ENCODE results near the gene NAB2. TPM values are rescaled to one million over a fixed set of nuclear protein-coding genes. Genes with fewer than 3 reads are reported as not detected.

The NAB2 gene
- total and polyA plus RNA-seq, 9 of the 15 experiments (the other 6 are each of a cell fraction or from before 2014, with no cell fraction given) = 0.45 to 40.9 (median 20.4) TPM

DNA sequence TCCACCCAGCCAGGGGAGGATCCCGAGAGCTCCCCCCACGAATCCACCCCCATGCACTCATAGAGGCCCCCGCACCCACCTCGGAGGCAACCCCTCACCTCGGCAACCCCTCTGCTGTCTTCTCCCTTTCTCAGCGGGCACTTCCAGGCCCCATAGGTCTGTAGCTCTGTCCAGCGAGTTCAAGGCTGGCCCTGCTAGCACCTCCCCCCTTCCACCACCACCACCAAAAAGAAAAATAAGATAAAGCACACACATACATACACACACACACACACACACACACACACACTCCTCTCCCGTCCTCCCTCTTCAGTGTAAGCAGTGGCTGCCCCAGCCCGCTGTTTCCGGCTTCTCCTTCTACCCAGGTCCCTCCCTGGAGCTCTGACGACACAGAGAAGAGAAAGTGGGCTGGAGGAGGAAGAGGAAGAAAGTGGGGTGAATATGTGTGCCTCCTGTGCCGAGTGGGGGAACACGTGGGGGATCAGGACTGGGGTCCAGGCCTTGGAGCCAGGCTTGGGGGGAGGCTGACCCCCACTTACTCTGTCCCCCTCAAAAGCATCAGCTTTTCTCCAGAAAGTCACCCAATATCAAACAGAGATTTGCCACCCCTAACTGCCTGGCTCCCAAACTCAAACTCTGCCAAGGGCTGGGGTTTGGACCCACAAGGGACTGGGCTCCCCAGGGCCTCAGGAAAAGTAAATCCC lies 22.3 kb downstream of the NAB2 start, which contains the start of gene STAT6 (continued):
- TF ChIP-seq, protein P1, sequence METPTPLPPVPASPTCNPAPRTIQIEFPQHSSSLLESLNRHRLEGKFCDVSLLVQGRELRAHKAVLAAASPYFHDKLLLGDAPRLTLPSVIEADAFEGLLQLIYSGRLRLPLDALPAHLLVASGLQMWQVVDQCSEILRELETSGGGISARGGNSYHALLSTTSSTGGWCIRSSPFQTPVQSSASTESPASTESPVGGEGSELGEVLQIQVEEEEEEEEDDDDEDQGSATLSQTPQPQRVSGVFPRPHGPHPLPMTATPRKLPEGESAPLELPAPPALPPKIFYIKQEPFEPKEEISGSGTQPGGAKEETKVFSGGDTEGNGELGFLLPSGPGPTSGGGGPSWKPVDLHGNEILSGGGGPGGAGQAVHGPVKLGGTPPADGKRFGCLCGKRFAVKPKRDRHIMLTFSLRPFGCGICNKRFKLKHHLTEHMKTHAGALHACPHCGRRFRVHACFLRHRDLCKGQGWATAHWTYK (CRISPR knock-in tag; IDR thresholded peaks at IDR 0.05) = no peak; the same call in 1 of the 2 replicates
- TF ChIP-seq SP2 (IDR thresholded peaks at IDR 0.05; ENCODE audit: extremely low read depth, low read depth, low read length, poor library complexity, severe bottlenecking) (no peak), HLTF (IDR thresholded peaks at IDR 0.05) (peak; percentile 96), MYNN (IDR thresholded peaks at IDR 0.05) (0 out of 2 replicates have a peak, but pooled peaks have one; percentile 53), MYNN (CRISPR knock-in tag; IDR thresholded peaks at IDR 0.05) (no peak), JUNB (CRISPR knock-in tag; conservative IDR thresholded peaks at IDR 0.05) (no peak), L3MBTL2 (IDR thresholded peaks at IDR 0.05) (peak; percentile 42; the same call in 1 of the 2 replicates), MAFF (IDR thresholded peaks at IDR 0.05; ENCODE audit: low read length) (no peak), CREB1 (IDR thresholded peaks at IDR 0.05) (0 out of 2 replicates have a peak, but pooled peaks have one; percentile 3), CREB1 (CRISPR knock-in tag; IDR thresholded peaks at IDR 0.05) (no peak), ZKSCAN3 (CRISPR knock-in tag; IDR thresholded peaks at IDR 0.05) (no peak), SNRNP70 (optimal IDR thresholded peaks at IDR 0.05; ENCODE audit: low read depth, low read length) (no peak), ZFP36 (IDR thresholded peaks at IDR 0.05; ENCODE audit: low read depth, low read length, partially characterized antibody) (no peak), HDAC1 (IDR thresholded peaks at IDR 0.05) (peak in 1 of 2 experiments; percentile 81; a peak in 2 of 4 replicates), HDAC6 (IDR thresholded peaks at IDR 0.05; ENCODE audit: low read depth, low read length) (no peak), ZSCAN32 (CRISPR knock-in tag; IDR thresholded peaks at IDR 0.05) (no peak)
- TF ChIP-seq, protein P2, sequence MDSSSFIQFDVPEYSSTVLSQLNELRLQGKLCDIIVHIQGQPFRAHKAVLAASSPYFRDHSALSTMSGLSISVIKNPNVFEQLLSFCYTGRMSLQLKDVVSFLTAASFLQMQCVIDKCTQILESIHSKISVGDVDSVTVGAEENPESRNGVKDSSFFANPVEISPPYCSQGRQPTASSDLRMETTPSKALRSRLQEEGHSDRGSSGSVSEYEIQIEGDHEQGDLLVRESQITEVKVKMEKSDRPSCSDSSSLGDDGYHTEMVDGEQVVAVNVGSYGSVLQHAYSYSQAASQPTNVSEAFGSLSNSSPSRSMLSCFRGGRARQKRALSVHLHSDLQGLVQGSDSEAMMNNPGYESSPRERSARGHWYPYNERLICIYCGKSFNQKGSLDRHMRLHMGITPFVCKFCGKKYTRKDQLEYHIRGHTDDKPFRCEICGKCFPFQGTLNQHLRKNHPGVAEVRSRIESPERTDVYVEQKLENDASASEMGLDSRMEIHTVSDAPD (CRISPR knock-in tag; IDR thresholded peaks at IDR 0.05) = no peak
- TF ChIP-seq, protein P3, sequence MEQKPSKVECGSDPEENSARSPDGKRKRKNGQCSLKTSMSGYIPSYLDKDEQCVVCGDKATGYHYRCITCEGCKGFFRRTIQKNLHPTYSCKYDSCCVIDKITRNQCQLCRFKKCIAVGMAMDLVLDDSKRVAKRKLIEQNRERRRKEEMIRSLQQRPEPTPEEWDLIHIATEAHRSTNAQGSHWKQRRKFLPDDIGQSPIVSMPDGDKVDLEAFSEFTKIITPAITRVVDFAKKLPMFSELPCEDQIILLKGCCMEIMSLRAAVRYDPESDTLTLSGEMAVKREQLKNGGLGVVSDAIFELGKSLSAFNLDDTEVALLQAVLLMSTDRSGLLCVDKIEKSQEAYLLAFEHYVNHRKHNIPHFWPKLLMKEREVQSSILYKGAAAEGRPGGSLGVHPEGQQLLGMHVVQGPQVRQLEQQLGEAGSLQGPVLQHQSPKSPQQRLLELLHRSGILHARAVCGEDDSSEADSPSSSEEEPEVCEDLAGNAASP (IDR thresholded peaks at IDR 0.05) = no peak
- TF ChIP-seq, protein P4, sequence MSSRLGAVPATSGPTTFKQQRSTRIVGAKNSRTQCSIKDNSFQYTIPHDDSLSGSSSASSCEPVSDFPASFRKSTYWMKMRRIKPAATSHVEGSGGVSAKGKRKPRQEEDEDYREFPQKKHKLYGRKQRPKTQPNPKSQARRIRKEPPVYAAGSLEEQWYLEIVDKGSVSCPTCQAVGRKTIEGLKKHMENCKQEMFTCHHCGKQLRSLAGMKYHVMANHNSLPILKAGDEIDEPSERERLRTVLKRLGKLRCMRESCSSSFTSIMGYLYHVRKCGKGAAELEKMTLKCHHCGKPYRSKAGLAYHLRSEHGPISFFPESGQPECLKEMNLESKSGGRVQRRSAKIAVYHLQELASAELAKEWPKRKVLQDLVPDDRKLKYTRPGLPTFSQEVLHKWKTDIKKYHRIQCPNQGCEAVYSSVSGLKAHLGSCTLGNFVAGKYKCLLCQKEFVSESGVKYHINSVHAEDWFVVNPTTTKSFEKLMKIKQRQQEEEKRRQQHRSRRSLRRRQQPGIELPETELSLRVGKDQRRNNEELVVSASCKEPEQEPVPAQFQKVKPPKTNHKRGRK (tag; IDR thresholded peaks at IDR 0.05) = no peak
- TF ChIP-seq, protein P5, sequence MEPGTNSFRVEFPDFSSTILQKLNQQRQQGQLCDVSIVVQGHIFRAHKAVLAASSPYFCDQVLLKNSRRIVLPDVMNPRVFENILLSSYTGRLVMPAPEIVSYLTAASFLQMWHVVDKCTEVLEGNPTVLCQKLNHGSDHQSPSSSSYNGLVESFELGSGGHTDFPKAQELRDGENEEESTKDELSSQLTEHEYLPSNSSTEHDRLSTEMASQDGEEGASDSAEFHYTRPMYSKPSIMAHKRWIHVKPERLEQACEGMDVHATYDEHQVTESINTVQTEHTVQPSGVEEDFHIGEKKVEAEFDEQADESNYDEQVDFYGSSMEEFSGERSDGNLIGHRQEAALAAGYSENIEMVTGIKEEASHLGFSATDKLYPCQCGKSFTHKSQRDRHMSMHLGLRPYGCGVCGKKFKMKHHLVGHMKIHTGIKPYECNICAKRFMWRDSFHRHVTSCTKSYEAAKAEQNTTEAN (CRISPR knock-in tag; IDR thresholded peaks at IDR 0.05) = no peak

Measured in K562 (cell line).